Kidney (tissue), 14 donors: ENCODE measurements around the gene ZNF718. TPM values are rescaled to one million over a fixed set of nuclear protein-coding genes. Genes with fewer than 3 reads are reported as not detected.
"Not testable (repeated sequence)": the region's sequence is repeated elsewhere in the genome, so short reads cannot be mapped to it uniquely, and the experiment has no call there.

Source experiments
- DNase-seq, 5 donors: peaks; one replicate each; pipeline ENCODE4 v3.0.0-alpha.2; 2013 to 2020
- FAIRE-seq: peaks from 2 replicates; lab custom pipeline; 2012; peaks lifted over from hg19 to GRCh38; lab: Jason Lieb, UNC
- H3K27ac ChIP-seq, 2 donors: one replicate each; pipeline ENCODE4 v1.7.0; 2013; ENCODE audit warnings: low read depth in 2 of 2, low read length in 2 of 2, inconsistent platforms in 1 of 2
- H3K27me3 ChIP-seq: one replicate; pipeline ENCODE4 v1.7.1; 2013; ENCODE audit warnings: low read length, inconsistent platforms; ENCODE audit not compliant: control insufficient read depth, insufficient read depth
- H3K36me3 ChIP-seq, 3 donors: one replicate each; pipeline versions ENCODE4 v1.7.0 to v1.7.1; 2013; ENCODE audit warnings: low read length in 3 of 3, control low read depth in 1 of 3, inconsistent platforms in 1 of 3; ENCODE audit not compliant: insufficient read depth in 3 of 3, control insufficient read depth in 2 of 3
- H3K4me1 ChIP-seq, 3 donors: one replicate each; pipeline versions ENCODE4 v1.7.0 to v1.7.1; 2013; ENCODE audit warnings: low read length in 3 of 3, inconsistent platforms in 1 of 3, low read depth in 1 of 3; ENCODE audit not compliant: control insufficient read depth in 2 of 3, insufficient read depth in 2 of 3
- H3K4me3 ChIP-seq, 3 donors: one replicate each; pipeline versions ENCODE4 v1.7.0 to v1.8.1; 2013; ENCODE audit warnings: low read length in 3 of 3, control low read depth in 1 of 3, inconsistent platforms in 1 of 3
- H3K9ac ChIP-seq, 3 donors: one replicate each; pipeline versions ENCODE4 v1.7.0 to v1.7.1; 2013; ENCODE audit warnings: low read length in 3 of 3, control low read depth in 1 of 3, inconsistent platforms in 1 of 3
- H3K9me3 ChIP-seq, 3 donors: one replicate each; pipeline versions ENCODE4 v1.7.0 to v1.7.1; 2013; ENCODE audit warnings: low read length in 3 of 3, control low read depth in 1 of 3, inconsistent platforms in 1 of 3; ENCODE audit not compliant: control insufficient read depth in 2 of 3, insufficient read depth in 1 of 3
- intact Hi-C: fragments of 100-400 bp; cut with DNase I; formaldehyde crosslinking; loops from one replicate; pipeline ENCODE4 v1.11.1; 2022
- polyA plus RNA-seq: library from polyadenylated mRNA; stranded (reverse); fragments of 350-450 nt; fragmentation: Illumina TruSeq; extraction: RNeasy Lipid Tissue Mini Kit (QIAGEN cat#74804); gene quantifications from one replicate; pipeline ENCODE4 v1.2.3, GENCODE V29; 2014; ENCODE audit warnings: low read depth, low replicate concordance; ENCODE audit not compliant: insufficient read depth
- total RNA-seq: library from RNA; stranded (reverse); fragmentation: NEBNext Ultra II Directional; extraction: Animal tissue kit (Norgen Biotek cat#: 25700); gene quantifications from one replicate; pipeline ENCODE4 v1.2.1, GENCODE V29; 2021
- TF ChIP-seq, protein P1 (sequence below): IDR thresholded peaks from 3 replicates; pipeline ENCODE4 v1.5.1; 2012; ENCODE audit warnings: mild to moderate bottlenecking, moderate library complexity, borderline replicate concordance; ENCODE audit not compliant: insufficient read depth; ENCODE audit errors: extremely low read depth
- donor health status: control.
- donor health status: control.
- donor health status: control.
- donor health status: control.
- donor health status: control.
- donor health status: DM: yes; HTN: yes; CAD: no.
- donor health status: Normal renal cell carcinoma (clear cell type).

Gene ZNF718
- total and polyA plus RNA-seq, 2 donors from 2014 or later = 1.7 to 10.3 TPM

DNA sequence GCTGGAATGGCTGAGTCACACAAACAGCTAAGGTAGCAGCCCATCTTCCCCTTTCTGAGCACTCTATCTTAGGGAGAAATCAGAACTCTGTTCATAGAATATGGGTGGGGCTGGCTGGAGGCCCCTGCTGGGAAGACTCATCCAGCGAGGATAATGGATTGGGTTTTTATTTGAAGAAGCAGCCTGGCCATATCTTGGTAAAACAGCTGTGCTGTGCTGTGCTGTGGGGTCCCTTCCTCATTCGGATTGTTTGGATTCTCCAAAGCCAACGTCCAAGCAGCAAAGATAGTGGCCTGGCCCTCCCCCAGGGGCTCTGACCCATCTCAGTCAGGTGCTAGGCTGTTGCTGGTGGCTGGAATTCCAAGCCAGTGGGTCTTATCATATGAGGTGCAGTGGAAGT, 63.8 kb downstream of the ZNF718 start:
- Histone ChIP-seq H3K4me3 (no peak overlapping the region), H3K9ac (no peak overlapping the region), H3K27me3 (no peaks in the 10 kb centered on the region), H3K4me1 (no peaks in the 10 kb centered on the region), H3K9me3 (peaks cover 3 to 47% (median 13%) of the 10 kb centered on the region in 3 donors), H3K27ac (no peak overlapping the region), H3K36me3 (no peaks in the 10 kb centered on the region)
- TF ChIP-seq, protein P1, sequence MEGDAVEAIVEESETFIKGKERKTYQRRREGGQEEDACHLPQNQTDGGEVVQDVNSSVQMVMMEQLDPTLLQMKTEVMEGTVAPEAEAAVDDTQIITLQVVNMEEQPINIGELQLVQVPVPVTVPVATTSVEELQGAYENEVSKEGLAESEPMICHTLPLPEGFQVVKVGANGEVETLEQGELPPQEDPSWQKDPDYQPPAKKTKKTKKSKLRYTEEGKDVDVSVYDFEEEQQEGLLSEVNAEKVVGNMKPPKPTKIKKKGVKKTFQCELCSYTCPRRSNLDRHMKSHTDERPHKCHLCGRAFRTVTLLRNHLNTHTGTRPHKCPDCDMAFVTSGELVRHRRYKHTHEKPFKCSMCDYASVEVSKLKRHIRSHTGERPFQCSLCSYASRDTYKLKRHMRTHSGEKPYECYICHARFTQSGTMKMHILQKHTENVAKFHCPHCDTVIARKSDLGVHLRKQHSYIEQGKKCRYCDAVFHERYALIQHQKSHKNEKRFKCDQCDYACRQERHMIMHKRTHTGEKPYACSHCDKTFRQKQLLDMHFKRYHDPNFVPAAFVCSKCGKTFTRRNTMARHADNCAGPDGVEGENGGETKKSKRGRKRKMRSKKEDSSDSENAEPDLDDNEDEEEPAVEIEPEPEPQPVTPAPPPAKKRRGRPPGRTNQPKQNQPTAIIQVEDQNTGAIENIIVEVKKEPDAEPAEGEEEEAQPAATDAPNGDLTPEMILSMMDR = no peak
- intact Hi-C loops = no loop called here
- DNase-seq (no peak), FAIRE-seq (no peak)

DNA sequence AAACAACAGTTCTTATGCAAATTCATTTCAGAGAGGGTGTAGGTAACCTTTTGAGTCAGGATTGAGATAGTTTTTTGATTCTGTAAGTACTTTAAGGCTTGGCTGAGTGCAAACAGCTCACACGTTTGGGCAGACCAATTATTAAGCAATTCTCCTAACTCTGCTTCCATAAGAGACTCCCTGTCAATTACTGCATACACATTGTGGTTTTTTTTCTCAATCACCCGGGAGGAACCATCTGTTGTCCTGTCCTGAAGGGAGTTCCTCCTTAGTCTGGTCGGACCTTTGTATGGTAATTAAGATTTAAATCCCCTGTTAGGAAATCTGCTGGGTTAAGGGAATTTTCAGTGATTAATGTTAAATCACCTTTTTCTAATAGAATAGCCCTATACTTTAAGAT, 70.9 kb downstream of the ZNF718 start:
- H3K9me3 ChIP-seq, DNase-seq, H3K4me1 ChIP-seq, H3K4me3 ChIP-seq, intact Hi-C loops, FAIRE-seq, H3K27me3 ChIP-seq, H3K27ac ChIP-seq, H3K9ac ChIP-seq, H3K36me3 ChIP-seq: not testable (repeated sequence)

DNA sequence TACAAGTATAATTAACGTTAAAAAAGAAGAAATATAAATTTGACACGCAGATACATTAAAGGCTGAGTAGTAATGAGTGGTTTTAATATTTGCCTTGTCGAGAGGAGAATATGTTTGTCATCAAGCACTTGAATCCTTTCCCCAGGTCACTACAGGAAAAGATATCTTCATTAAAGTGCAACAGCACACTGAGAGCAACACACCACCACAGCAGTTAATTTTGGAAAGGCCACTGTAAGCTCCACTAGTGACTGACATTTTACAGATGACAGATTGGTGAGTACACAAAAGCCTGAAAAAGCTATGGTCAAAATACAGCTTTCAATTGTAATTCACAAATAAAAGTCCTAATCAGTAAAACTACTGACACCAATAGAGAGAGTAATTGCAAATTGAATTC, 76.6 kb downstream of the ZNF718 start:
- FAIRE-seq (no peak), DNase-seq (no peak)
- Histone ChIP-seq H3K27me3 (no peaks in the 10 kb centered on the region), H3K4me1 (no peaks in the 10 kb centered on the region), H3K9ac (no peak overlapping the region), H3K27ac (no peak overlapping the region), H3K36me3 (no peaks in the 10 kb centered on the region), H3K4me3 (no peak overlapping the region), H3K9me3 (peaks cover 0 to 13% (median under 1%) of the 10 kb centered on the region in 3 donors)
- TF ChIP-seq, protein P1 = no peak
- intact Hi-C loops = no loop called here

DNA sequence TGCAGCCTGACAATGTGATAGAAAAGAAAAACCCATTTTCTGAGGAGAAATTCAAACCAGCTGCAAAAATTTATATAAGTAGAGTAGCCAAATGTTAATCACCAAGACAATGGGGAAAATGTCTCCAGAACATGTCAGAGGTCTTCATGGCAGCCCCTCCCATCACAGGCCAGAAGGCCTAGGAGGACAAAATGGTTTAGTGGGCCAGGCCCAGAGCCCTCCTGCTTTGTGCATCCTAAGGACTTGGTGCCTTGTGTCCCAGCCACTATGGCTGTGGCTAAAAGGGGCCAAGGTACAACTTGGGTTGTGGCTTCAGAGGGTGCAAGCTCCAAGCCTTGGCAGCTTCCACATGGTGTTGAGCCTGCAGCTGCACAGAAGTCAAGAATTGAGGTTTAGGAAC, 78.5 kb downstream of the ZNF718 start:
- H3K9ac ChIP-seq, H3K27ac ChIP-seq, H3K4me3 ChIP-seq, intact Hi-C loops, DNase-seq, H3K4me1 ChIP-seq, H3K27me3 ChIP-seq, H3K36me3 ChIP-seq, FAIRE-seq: not testable (repeated sequence)
- H3K9me3 ChIP-seq = peaks cover 0 to 11% (median 3%) of the 10 kb centered on the region in 3 donors
